Skin epidermis (tissue), 12 donors: ENCODE results near the gene SASH1.
"Not testable (repeated sequence)": the region's sequence is repeated elsewhere in the genome, so short reads cannot be mapped to it uniquely, and the experiment has no call there.

Source experiments
- H3K27ac ChIP-seq, 21 experiments: fragments of 200-600 bp; sonication (generic) in 11 of 21; one replicate each; pipeline ENCODE4 v1.5.0; 2020; ENCODE audit warnings: mild to moderate bottlenecking in 3 of 21, inconsistent platforms in 2 of 21, moderate library complexity in 2 of 21
- H3K4me3 ChIP-seq, 7 experiments: fragments of 200-600 bp; sonication (generic) in 2 of 7; one replicate each; pipeline ENCODE4 v1.5.0; 2020; ENCODE audit warnings: inconsistent platforms in 2 of 7, mild to moderate bottlenecking in 2 of 7, moderate library complexity in 1 of 7

Gene SASH1

DNA sequence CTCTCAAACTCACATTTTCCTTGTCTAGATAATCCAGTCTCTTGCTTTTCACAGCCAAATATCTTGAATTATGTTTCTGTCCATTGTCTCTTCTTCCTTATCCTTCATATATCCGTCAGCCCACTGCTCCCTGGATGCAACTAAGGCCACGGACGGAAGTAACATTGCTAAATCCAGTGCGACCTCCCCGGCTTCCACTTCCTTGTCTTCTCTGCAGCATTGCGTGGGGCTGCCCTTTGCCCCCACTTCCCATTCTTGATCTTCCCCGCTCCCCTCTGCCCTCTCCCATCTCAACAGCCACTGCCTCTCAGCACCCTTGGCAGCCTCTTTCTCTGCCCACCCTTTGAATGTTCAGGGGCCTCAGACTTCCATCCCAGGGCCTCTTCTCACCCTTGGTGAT is 213.8 kb downstream of the SASH1 start:
- Histone ChIP-seq H3K27ac (no peak overlapping the region), H3K4me3 (no peak overlapping the region)

DNA sequence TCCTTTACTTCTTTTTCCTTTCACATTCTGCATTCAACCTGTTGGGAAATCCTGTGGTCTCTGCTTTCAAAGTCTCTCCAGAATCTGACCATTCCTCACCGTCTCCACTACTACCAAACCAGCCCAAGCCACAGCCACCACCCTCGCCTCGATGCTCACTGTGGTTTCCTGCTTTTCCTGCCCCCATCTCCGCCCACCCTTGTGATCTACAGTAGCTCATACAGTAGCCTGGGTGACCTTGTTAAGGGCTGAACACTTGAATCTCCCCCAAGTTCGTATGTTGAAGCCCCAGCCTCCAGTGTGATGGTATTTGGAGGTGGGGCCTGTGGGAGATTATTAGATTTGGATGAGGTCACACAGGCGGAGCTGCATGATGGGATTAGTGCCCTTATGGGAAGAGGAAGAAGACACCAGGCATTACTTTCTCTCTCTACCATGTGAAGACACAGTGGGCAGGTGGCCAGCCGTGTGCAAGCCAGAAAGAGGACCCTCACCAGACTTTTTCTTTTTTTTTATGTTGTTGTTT is 215.2 kb downstream of the SASH1 start:
- no peak overlapping the region for H3K27ac ChIP-seq
- no peak overlapping the region for H3K4me3 ChIP-seq

DNA sequence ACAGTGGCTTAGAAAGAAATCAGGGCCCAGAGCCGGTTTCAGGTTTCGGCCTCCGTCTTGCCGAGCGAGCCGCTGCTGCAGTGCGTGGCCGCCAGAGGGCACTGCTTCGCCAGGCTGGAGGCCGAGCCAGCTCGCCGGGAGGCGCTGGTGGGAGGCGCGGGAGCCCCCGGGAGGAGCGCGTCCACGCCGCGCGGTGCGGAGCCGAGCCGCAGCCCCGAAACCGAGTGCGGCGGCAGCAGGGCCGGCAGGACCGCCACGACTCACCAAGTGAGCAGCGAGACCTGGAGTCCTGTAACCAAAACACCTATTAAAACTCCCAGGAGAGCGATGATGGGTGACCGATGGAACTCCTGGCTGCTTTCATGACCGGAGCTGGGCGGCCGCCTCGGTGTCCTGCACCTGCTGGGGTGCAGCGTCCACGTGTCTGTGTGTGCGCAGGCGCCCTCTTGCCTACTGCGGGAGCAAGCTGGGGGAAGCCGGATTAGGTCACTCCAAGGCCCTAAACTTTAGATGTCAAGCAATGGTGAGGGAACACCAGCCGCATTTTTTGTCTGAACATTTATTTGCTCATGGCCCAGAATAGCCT is 217.3 kb downstream of the SASH1 start:
- H3K27ac ChIP-seq = peak overlapping the region in 1 of 21 experiments; percentile 27
- H3K4me3 ChIP-seq = peak overlapping the region; percentile 12 to 32 (median 23)

DNA sequence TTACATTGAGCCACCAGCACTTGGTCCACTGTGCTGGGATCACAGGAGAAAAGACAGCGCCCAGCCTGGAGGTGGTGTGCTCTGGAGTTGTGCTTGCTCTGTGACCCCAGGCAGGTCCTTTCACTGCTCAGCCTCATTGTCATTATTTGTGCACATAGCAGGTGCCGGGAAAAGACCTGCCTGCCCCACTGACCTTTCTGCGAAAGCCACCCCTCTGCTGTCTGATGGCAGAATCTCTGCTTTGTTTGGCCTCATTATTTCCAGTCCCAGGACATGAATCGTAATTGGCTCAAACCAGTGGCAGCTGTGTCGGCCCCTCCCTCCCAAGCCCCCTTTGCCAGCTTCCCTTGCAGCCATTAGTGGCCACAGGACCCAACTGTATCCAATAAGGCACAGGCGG is 219.0 kb downstream of the SASH1 start:
- no peak overlapping the region for H3K4me3 ChIP-seq
- H3K27ac ChIP-seq = no peak overlapping the region

DNA sequence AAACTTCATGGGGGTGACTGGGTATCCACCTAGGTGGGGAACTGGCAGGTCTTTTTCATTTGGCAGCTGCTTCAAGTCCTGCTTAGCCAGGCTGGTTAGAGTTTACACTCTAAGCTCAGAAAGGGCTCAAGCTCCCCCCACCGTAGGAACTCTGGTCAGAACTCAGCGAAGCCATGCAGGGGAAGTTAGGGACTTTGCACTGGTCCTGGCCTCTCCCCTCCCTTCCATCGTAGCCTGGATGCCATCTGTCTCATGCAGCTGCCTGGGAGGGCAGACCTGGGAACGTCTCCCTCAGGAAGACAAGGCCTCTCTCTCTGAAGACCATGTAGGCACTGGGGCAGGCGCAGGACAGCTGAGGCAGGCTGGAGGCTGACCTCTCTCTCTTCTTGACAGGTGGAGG is 220.4 kb downstream of the SASH1 start:
- no peak overlapping the region for H3K27ac ChIP-seq
- H3K4me3 ChIP-seq = no peak overlapping the region

DNA sequence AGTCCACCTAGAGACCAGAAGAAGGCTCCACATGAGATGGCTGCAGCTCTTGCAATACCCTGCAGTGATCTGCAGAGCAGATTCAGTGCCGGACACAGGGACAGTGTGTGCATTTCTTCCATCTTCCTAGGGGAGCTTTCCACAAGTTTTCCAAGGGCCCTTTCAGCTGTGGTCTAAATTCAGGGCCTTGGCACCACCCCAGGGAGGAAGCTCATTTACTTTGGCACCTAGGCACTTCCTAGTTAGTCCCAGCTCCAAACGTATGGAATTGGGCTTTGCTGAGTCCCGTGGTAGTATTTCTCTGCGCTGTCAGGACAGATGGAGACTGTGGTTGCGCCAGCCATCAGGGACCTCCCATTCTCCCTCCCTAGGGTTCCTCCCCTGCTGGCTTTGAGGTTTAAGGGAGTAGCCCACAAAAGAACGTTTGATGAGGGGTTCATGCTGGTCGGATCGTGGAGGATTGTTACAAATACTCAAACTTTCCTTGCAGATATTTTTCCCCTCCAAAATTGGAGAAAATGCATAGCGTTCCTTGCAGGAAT is 221.9 kb downstream of the SASH1 start:
- Histone ChIP-seq H3K4me3 (no peak overlapping the region), H3K27ac (no peak overlapping the region)

DNA sequence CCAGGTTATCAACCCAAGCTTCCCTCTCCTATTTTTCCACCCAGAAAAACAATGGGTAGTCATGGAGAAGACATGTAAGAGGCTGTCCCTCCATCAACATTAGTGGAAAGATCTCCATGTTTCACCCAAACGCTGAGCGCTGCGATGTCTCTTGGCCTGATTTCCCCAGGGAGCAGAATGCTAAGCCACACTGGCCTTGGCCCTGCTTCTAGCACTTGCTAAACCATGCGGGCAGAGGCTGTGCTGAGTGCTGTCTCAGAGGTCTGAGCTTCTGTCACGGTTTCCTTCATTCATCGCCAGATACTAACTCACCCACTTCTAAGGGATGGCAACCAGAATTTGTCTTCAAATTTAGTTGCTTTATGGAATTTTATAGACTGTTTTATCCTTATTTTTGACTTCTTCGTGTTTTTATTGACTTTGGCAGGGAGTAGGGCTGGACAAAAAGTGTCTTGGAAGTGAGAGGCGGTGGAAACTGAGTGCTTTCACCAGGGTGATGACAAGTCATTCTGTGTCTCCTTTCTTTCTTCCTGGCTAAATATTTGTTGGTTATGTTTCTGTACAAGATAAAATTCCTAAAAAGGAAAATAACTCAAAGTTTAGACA is 222.8 kb downstream of the SASH1 start:
- Histone ChIP-seq H3K4me3 (no peak overlapping the region), H3K27ac (no peak overlapping the region)

DNA sequence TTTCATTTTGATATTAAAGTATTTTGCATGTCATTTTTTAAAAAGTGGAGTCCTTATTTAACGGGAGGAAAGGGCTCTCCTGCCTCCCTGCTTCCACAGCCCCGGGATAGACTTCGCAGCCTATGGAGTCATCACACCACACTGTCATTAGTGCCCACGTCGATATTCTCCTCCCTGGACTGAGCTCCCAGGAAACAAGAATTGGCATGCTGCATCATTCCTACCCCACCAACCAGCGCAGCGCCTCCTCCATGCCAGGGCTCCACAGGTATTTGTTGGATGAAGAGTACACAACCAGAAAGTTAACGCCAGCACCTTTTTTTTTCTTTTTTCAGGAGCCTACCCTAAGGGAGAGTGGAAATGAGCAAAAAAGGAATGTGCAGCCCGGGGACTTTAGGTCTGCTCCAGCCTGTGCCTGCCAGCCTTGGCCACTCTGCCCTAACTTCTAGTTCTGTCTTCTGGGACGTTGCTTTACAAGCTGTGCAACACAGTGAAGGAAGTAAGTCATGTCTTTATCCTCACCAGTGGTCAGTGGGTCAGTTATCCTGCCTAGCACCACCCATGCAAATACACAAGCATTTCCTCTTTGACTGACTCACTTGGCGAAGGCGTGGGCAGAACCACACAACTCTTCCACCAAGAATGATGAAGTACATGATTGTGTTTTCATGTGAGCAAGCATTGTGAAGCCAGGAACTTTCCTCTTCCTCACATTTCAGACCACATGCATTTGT is 223.5 kb downstream of the SASH1 start:
- Histone ChIP-seq H3K4me3 (no peak overlapping the region), H3K27ac (peak overlapping the region in 2 of 21 experiments; percentile 31 to 33)

DNA sequence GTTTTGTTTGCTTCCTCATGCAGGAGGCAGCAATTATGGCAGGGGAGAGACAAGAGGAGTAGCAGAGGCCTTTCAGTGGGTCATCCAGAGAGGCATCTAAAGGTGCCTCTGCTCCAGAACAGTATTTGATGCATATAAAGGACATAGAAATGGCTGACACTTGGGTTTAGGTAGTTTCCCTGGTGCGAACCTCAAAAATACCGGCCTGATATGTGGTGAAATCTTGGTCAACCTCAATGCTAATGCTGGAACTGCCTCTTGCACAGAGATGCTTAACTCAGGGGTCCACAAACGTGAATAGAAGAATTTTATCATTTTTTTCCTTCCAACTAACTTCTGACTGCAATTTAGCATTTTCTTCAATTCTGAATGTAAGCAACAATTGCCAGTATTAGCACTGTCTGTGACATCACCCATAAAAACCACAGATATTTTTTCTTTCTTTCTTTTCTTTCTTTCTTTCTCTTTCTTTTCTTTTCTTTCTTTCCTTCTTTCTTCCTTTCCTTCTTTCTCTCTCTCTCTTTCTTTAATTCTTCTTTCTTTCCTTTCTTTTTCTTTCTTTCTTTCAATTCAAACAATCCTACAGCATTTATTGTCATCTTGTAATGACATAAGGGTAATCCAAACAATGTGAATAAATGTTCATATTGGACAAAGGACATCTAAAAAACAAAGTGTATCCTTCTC is 224.2 kb downstream of the SASH1 start:
- no peak overlapping the region for H3K4me3 ChIP-seq
- H3K27ac ChIP-seq = peak overlapping the region in 1 of 21 experiments; percentile 33

DNA sequence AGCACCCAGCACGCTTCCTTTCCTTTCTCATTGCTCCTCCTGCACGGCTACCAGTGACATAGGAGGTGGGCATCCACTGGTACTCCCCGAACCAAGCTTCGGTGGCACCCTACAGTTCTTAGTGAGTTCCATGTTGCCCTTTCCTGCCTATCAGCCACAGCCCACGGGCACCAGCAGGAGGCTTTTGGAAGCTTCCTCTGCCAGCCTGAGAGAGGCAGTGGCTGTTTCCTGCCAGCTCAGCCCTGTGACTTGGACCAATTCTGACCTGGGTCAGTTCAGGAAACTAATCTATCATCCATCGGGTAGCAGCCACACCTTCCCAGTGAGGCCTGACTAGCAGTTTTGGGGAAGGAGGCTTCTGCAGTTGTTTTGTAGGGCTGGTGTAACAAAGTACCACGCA is 227.8 kb downstream of the SASH1 start:
- no peak overlapping the region for H3K4me3 ChIP-seq

DNA sequence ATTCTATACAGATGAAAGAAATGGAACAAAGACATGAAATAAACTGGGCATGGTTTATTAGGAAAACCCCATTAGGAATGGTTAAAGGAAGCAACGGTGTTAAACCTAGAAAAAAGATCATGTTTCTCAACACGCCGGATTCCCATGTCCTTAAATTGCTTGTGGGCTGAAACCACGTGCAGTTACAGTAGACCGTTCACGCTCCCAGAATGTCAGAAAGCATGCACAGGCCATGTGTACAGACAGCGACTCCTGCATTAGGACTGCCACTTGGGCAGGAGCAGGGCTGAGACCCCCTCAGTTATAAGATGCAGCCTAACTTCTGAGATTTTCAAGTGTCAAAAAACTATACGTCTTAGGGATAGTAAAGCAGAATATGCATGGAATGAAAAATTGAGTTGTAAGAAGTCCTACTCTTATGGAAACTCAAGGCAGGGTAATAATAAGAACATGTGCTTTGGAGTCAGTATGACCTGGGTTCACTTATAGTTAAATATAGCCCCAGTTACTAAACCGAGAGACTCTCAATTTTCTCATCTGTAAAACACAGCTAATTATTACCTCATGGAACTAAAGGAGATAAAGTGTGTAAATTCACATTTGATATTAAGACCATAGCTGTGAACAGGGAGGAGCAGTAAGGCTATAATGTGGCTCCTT is 230.2 kb downstream of the SASH1 start:
- Histone ChIP-seq H3K4me3 (no peak overlapping the region), H3K27ac (no peak overlapping the region)

More for the DNA sequence above, 227.8 kb downstream of the SASH1 start:
- H3K27ac ChIP-seq = no peak overlapping the region

DNA sequence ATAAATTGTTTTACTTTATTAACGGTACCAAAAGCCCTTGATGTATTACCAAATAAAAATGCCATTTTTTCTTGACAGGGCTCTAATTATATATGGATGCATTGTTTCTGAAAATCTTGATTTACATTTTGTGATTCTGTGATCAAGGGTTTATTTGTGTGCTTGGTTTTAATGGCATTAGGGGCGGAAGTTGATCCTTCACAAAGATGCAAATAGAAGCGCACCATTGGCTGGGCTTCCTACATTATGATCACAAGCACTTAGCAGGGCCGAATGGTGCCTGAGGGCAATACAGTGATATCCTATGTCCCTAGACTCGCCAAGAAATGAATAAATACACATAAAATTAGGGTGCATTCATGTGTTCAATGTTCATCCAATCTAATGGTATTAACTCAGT is 231.3 kb downstream of the SASH1 start:
- Histone ChIP-seq H3K27ac (no peak overlapping the region), H3K4me3 (no peak overlapping the region)

DNA sequence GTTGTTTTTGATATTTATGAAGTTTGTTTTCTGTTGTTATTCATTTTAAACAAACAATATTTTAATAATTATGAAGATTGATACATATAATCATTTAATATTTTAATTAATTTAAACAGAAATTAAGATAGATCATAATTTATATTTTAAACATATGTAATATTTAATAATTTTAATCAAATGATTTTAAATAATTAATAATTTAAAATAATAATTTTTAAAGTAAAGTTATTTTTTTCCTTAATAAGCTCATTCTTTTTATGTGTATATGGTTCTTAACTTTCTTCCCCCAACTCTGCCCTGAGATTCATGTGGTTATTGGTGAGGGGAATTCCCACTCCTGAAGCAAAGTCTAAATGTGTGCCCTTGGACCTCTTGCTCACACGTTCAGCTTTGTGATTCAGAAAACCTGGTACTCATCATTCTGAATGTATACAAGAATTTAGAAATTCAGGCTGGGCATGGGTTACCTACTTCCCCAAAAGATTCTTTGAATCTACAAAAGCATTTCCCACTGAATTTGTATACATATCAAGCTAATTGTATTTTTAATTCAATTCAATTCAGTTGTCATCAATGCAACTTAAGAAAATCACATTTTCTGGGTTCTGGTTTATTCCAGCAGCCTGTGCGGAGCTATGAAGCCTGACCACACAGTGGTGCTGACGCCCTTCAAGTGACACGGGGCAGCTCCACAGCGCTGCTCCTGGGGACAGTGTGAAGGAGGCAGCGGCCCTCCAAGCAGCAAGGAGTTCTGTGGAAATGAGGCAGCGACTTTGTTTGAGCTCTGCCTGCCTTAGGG is 235.2 kb downstream of the SASH1 start:
- H3K27ac ChIP-seq = no peak overlapping the region
- H3K4me3 ChIP-seq = no peak overlapping the region

DNA sequence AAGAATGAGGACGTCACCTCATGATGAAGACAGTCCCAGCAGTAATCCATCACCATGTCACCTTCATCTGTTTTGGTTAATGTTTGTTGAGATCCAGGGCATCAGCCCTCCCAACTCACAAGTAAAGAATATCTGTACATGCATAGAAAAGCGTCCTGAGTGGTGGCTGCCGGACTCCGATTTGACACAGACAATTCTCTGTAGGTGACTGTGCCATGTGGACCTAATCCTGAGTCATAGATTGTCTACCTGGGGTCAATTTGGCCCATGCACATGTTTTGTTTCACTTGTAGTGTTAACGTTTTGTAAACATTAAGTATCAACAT is 235.8 kb downstream of the SASH1 start:
- Histone ChIP-seq H3K27ac (no peak overlapping the region), H3K4me3 (no peak overlapping the region)

DNA sequence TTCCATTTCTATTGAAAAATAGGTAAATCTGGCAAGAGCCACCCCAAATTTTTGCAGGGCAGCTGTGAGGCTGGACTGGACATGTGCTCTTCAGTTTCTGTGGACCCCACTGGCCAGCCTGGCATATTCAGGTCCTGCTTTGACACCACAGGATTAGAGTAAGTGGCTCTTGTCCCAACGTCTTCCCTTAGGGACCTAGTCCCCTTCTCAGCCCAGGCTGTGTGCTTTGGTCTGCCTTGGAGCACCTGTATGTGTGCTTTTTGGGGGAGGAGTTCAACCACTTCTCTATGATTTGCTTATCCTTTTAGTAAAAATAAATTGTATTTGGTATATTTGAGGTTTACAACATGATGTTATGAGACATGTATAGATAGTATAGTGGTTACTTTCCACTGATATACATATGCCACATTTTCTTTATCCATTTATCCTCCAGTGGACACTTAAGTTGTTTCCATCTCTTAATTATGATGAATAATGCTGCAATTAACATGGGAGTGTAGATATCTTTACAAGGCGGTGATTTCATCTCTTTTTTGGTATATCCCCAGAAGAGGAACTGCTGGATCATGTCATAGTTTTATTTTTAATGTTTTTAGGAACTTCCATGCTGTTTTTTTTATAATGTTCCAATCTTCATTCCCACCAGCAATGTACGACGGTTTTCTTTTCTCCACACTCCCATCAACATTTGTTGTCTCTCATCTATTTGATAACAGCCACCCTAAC is 236.4 kb downstream of the SASH1 start:
- Histone ChIP-seq H3K4me3 (no peak overlapping the region), H3K27ac (no peak overlapping the region)

DNA sequence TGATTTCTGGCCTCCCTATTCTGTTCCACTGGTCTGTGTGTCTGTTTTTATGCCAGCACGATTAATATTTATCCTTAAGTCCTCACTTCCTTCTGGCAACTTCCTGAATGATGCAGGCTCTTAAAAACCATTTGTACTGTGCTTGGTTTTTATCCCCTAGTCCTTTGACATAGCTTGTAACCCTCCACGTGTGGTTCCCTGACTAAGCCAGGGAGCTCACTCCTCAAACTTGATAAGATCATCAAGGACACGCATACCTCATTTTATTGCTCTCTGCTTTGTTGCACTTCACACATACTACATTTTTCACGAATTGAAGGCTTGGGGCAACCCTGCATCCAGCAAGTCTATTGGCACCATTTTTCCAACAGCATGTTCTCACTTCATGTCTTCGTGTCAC is 237.8 kb downstream of the SASH1 start:
- H3K27ac ChIP-seq = no peak overlapping the region
- no peak overlapping the region for H3K4me3 ChIP-seq

DNA sequence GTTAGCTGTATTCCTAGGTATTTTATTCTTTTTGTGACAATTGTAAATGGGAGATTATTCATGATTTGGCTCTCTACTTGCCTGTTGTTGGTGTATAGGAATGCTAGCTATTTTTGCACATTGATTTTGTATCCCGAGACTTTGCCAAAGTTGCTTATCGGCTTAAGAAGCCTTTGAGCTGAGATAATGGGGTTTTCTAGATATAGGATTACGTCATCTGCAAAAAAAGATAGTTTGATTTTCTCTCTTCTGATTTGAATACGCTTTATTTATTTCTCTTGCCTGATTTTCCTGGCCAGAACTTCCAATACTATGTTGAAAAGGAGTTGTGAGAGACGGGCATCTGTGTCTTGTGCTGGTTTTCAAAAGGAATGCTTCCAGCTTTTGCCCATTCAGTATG is 241.0 kb downstream of the SASH1 start:
- Histone ChIP-seq H3K27ac (no peak overlapping the region), H3K4me3 (no peak overlapping the region)

DNA sequence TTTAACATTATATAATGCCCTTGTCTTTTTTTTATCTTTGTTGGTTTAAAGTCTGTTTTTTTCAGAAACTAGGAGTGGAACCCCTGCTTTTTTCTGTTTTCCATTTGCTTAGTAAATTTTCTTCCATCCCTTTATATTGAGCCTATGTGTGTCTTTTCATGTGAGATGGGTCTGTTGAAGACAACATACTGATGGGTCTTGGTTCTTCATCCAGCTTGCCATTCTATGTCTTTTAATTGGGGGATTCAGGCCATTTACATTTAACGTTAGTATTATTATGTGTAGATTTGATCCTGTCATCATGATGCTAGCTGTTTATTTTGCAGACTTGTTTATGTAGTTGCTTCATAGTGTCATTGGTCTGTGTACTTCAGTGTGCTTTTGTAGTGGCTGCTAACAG is 243.0 kb downstream of the SASH1 start:
- not testable (repeated sequence) for H3K4me3 ChIP-seq, H3K27ac ChIP-seq
